WTC11 (cell line): ENCODE results near the gene ASTN2. TPM values are rescaled to one million over a fixed set of nuclear protein-coding genes. Genes with fewer than 3 reads are reported as not detected.

Source experiments
- ATAC-seq: fragments of 200-7000 bp; cut with Tn5 transposase; 2 replicates; pipeline ENCODE4 v1.10.0; 2021; ENCODE audit warnings: mild to moderate bottlenecking, moderate library complexity
- CTCF ChIA-PET: fragments of 300-600 bp; sonication (Branson Sonifier 250); formaldehyde crosslinking; loops from one replicate; lab custom pipeline; 2021; ENCODE audit warnings: antibody characterized with exemption; lab: Charles Lee
- POLR2A ChIA-PET: fragments of 350-600 bp; sonication (Branson Sonifier 250); formaldehyde crosslinking; loops from one replicate; lab custom pipeline; 2021; ENCODE audit warnings: antibody characterized with exemption; lab: Charles Lee
- DNase-seq: peaks from one replicate; pipeline ENCODE4 v3.0.0; 2021; ENCODE audit warnings: low spot score
- H3K27ac Mint-ChIP-seq: 2 replicates; pipeline ENCODE4 v1.8.0; 2021; ENCODE audit warnings: mixed read lengths
- H3K27me3 Mint-ChIP-seq: 2 replicates; pipeline ENCODE4 v1.8.0; 2021; ENCODE audit warnings: low read depth, mild to moderate bottlenecking, moderate library complexity, mixed read lengths
- H3K36me3 Mint-ChIP-seq: 2 replicates; pipeline ENCODE4 v1.8.0; 2021; ENCODE audit warnings: mixed read lengths
- H3K4me1 Mint-ChIP-seq: 2 replicates; pipeline ENCODE4 v1.8.0; 2022; ENCODE audit warnings: mixed read lengths
- H3K4me3 Mint-ChIP-seq: 2 replicates; pipeline ENCODE4 v1.8.0; 2021; ENCODE audit warnings: mild to moderate bottlenecking, moderate library complexity, mixed read lengths
- H3K9me3 Mint-ChIP-seq: 2 replicates; pipeline ENCODE4 v1.8.0; 2021; ENCODE audit warnings: mixed read lengths
- ATF1 ChIP-seq: sonication (generic); formaldehyde crosslinking; IDR thresholded peaks from 2 replicates; pipeline ENCODE4 v1.8.1; 2023; ENCODE audit warnings: mild to moderate bottlenecking, moderate library complexity, missing genetic modification reagents
- FOXP1 ChIP-seq: sonication (generic); formaldehyde crosslinking; IDR thresholded peaks from 2 replicates; pipeline ENCODE4 v1.8.0; 2022; ENCODE audit warnings: missing genetic modification reagents, mild to moderate bottlenecking, moderate library complexity, borderline replicate concordance
- GABPB1 ChIP-seq: sonication (generic); formaldehyde crosslinking; IDR thresholded peaks from 2 replicates; pipeline ENCODE4 v1.8.1; 2023; ENCODE audit warnings: mild to moderate bottlenecking, missing genetic modification reagents
- GRHL2 ChIP-seq: fragments of 250-450 bp; sonication (Bioruptor Pico); IDR thresholded peaks from 2 replicates; pipeline ENCODE4 v1.8.0; 2022; ENCODE audit warnings: mild to moderate bottlenecking, moderate library complexity; ENCODE audit not compliant: insufficient replicate concordance, severe bottlenecking
- JAZF1 ChIP-seq: fragments of 250-450 bp; sonication (Bioruptor Pico); IDR thresholded peaks from 2 replicates; pipeline ENCODE4 v1.9.0; 2021; ENCODE audit warnings: moderate library complexity, mild to moderate bottlenecking, inconsistent platforms
- MAX ChIP-seq: sonication (generic); formaldehyde crosslinking; IDR thresholded peaks from 2 replicates; pipeline ENCODE4 v1.8.0; 2022; ENCODE audit warnings: mild to moderate bottlenecking, missing genetic modification reagents
- MXD4 ChIP-seq: fragments of 250-450 bp; sonication (Bioruptor Pico); IDR thresholded peaks from 2 replicates; pipeline ENCODE4 v1.8.0; 2021; ENCODE audit warnings: mild to moderate bottlenecking, moderate library complexity, borderline replicate concordance
- MYBL2 ChIP-seq: sonication (generic); formaldehyde crosslinking; IDR thresholded peaks from 2 replicates; pipeline ENCODE4 v1.8.1; 2023; ENCODE audit warnings: mild to moderate bottlenecking, moderate library complexity, missing genetic modification reagents
- OVOL2 ChIP-seq: fragments of 250-450 bp; sonication (Bioruptor Pico); IDR thresholded peaks from 2 replicates; pipeline ENCODE4 v1.9.0; 2021; ENCODE audit warnings: mild to moderate bottlenecking, borderline replicate concordance
- SMAD3 ChIP-seq: sonication (generic); formaldehyde crosslinking; IDR thresholded peaks from 2 replicates; pipeline ENCODE4 v1.8.0; 2022; ENCODE audit warnings: missing genetic modification reagents, mild to moderate bottlenecking, borderline replicate concordance
- TEAD1 ChIP-seq: sonication (generic); formaldehyde crosslinking; IDR thresholded peaks from 2 replicates; pipeline ENCODE4 v1.8.0; 2022; ENCODE audit warnings: mild to moderate bottlenecking, missing genetic modification reagents
- TEAD4 ChIP-seq: sonication (generic); formaldehyde crosslinking; IDR thresholded peaks from 2 replicates; pipeline ENCODE4 v1.8.0; 2022; ENCODE audit warnings: mild to moderate bottlenecking, missing genetic modification reagents
- ZNF121 ChIP-seq: sonication (generic); formaldehyde crosslinking; IDR thresholded peaks from 2 replicates; pipeline ENCODE4 v1.8.0; 2023; ENCODE audit warnings: missing genetic modification reagents
- ZNF396 ChIP-seq: fragments of 250-450 bp; sonication (Bioruptor Pico); IDR thresholded peaks from 2 replicates; pipeline ENCODE4 v1.8.0; 2021; ENCODE audit warnings: mild to moderate bottlenecking, moderate library complexity, borderline replicate concordance
- ZNF416 ChIP-seq: fragments of 250-450 bp; sonication (Bioruptor Pico); IDR thresholded peaks from 2 replicates; pipeline ENCODE4 v1.9.0; 2021; ENCODE audit warnings: mild to moderate bottlenecking, inconsistent platforms
- ZNF671 ChIP-seq: fragments of 250-450 bp; sonication (Bioruptor Pico); IDR thresholded peaks from 2 replicates; pipeline ENCODE4 v1.8.0; 2021; ENCODE audit warnings: mild to moderate bottlenecking
- ZSCAN18 ChIP-seq: fragments of 250-450 bp; sonication (Bioruptor Pico); IDR thresholded peaks from 2 replicates; pipeline ENCODE4 v2.1.2; 2022; ENCODE audit warnings: mild to moderate bottlenecking, moderate library complexity
- total RNA-seq: library from RNA; stranded (reverse); gene quantifications from 3 replicates; pipeline ENCODE4 v1.2.3, GENCODE V29; 2021
- TF ChIP-seq, protein P1 (sequence below): sonication (generic); formaldehyde crosslinking; IDR thresholded peaks from 2 replicates; pipeline ENCODE4 v1.8.1; 2023; ENCODE audit warnings: mild to moderate bottlenecking, missing genetic modification reagents
- TF ChIP-seq, protein P2 (sequence below): sonication (generic); formaldehyde crosslinking; IDR thresholded peaks from 2 replicates; pipeline ENCODE4 v1.8.1; 2022; ENCODE audit warnings: low read depth, missing genetic modification reagents, borderline replicate concordance
- TF ChIP-seq, protein P3 (sequence below): sonication (generic); formaldehyde crosslinking; IDR thresholded peaks from 2 replicates; pipeline ENCODE4 v1.8.1; 2023; ENCODE audit warnings: mild to moderate bottlenecking, missing genetic modification reagents, moderate library complexity
- TF ChIP-seq, protein P4 (sequence below): fragments of 250-450 bp; sonication (Bioruptor Pico); IDR thresholded peaks from 2 replicates; pipeline ENCODE4 v1.8.0; 2021; ENCODE audit warnings: mild to moderate bottlenecking
- TF ChIP-seq, protein P5 (sequence below): sonication (generic); formaldehyde crosslinking; IDR thresholded peaks from 2 replicates; pipeline ENCODE4 v1.8.0; 2022; ENCODE audit warnings: mild to moderate bottlenecking, missing genetic modification reagents

The ASTN2 gene
- total RNA-seq, 1 experiment from 2014 or later: 16.2 TPM

DNA sequence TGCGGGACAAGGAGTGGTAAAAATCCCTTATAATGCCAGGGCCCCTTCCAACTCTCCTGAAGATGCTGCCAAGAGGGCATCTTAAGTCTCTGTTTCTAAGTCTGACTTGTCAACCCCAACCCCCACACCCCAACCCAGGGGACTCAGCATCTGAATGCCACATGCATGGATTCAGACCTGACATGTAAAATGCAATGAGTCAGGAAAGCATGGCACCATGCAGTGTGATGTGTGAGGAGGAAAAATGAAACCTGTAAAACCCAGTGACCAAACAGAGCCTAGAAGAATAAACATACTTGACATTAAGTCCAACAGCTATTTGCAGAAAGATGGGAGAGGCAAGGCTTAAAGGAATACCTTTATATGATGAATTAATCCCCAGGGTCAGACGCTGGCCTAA is 112.4 kb downstream of the ASTN2 start (continued):
- TF ChIP-seq, protein P1, sequence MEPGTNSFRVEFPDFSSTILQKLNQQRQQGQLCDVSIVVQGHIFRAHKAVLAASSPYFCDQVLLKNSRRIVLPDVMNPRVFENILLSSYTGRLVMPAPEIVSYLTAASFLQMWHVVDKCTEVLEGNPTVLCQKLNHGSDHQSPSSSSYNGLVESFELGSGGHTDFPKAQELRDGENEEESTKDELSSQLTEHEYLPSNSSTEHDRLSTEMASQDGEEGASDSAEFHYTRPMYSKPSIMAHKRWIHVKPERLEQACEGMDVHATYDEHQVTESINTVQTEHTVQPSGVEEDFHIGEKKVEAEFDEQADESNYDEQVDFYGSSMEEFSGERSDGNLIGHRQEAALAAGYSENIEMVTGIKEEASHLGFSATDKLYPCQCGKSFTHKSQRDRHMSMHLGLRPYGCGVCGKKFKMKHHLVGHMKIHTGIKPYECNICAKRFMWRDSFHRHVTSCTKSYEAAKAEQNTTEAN (CRISPR knock-in tag): no peak
- no peak for TF ChIP-seq FOXP1 (CRISPR knock-in tag)
- TF ChIP-seq, all 79 proteins: peak for 0

DNA sequence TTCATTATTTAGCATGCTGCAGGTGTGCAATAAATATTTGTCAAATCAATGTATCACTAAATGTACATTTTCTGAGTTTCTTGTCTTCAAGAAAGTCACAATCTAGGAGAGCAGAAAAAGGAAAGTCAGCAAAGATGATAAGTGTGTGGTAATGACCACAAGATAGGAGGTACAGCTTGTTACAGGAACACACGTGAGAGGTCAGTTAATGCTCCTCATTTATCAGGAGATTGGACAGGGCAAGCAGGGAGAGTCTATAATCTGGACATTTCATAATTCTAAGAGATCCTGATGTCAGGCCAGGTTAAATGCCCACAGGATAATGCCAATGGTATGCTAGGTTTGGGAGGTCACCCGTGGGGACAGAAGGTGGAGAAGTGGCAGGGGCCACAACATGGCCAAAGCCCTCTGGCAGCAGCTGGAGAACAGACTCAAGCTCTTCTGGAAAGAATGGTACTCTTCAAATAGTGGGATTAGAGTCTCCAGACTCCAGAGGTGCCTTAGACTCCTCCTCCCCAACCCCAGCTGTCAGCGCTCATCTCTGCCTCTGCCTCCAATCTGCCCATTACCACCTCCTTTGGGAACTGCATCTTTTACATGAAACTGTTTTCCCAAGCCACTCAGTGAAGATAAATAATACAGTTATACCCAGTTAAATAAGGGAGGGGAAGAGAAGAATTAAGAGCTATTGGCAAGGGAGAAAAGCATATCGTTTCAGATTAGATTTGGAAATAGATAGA is 114.3 kb downstream of the ASTN2 start:
- Mint-ChIP-seq H3K4me3 (no peak overlapping the region), H3K36me3 (no peaks in the 10 kb centered on the region)
- TF ChIP-seq ZNF671 (CRISPR knock-in tag): no peak
- no peak for TF ChIP-seq MXD4 (CRISPR knock-in tag)
- TF ChIP-seq GRHL2 (CRISPR knock-in tag): no peak
- no peak for TF ChIP-seq ZNF396 (CRISPR knock-in tag)
- TF ChIP-seq GABPB1 (CRISPR knock-in tag): no peak
- no peak for TF ChIP-seq ZNF121 (CRISPR knock-in tag)
- TF ChIP-seq ZSCAN18: no peak
- TF ChIP-seq TEAD4 (CRISPR knock-in tag): no peak
- TF ChIP-seq, protein P2, sequence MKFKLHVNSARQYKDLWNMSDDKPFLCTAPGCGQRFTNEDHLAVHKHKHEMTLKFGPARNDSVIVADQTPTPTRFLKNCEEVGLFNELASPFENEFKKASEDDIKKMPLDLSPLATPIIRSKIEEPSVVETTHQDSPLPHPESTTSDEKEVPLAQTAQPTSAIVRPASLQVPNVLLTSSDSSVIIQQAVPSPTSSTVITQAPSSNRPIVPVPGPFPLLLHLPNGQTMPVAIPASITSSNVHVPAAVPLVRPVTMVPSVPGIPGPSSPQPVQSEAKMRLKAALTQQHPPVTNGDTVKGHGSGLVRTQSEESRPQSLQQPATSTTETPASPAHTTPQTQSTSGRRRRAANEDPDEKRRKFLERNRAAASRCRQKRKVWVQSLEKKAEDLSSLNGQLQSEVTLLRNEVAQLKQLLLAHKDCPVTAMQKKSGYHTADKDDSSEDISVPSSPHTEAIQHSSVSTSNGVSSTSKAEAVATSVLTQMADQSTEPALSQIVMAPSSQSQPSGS: no peak
- TF ChIP-seq, protein P3, sequence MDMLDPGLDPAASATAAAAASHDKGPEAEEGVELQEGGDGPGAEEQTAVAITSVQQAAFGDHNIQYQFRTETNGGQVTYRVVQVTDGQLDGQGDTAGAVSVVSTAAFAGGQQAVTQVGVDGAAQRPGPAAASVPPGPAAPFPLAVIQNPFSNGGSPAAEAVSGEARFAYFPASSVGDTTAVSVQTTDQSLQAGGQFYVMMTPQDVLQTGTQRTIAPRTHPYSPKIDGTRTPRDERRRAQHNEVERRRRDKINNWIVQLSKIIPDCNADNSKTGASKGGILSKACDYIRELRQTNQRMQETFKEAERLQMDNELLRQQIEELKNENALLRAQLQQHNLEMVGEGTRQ (CRISPR knock-in tag): no peak
- TF ChIP-seq, protein P4, sequence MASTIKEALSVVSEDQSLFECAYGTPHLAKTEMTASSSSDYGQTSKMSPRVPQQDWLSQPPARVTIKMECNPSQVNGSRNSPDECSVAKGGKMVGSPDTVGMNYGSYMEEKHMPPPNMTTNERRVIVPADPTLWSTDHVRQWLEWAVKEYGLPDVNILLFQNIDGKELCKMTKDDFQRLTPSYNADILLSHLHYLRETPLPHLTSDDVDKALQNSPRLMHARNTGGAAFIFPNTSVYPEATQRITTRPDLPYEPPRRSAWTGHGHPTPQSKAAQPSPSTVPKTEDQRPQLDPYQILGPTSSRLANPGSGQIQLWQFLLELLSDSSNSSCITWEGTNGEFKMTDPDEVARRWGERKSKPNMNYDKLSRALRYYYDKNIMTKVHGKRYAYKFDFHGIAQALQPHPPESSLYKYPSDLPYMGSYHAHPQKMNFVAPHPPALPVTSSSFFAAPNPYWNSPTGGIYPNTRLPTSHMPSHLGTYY (CRISPR knock-in tag): no peak
- TF ChIP-seq, protein P5, sequence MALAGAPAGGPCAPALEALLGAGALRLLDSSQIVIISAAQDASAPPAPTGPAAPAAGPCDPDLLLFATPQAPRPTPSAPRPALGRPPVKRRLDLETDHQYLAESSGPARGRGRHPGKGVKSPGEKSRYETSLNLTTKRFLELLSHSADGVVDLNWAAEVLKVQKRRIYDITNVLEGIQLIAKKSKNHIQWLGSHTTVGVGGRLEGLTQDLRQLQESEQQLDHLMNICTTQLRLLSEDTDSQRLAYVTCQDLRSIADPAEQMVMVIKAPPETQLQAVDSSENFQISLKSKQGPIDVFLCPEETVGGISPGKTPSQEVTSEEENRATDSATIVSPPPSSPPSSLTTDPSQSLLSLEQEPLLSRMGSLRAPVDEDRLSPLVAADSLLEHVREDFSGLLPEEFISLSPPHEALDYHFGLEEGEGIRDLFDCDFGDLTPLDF: no peak
- TF ChIP-seq JAZF1 (CRISPR knock-in tag): no peak
- no peak for TF ChIP-seq TEAD1 (CRISPR knock-in tag)
- TF ChIP-seq ATF1 (CRISPR knock-in tag): no peak
- TF ChIP-seq MYBL2: no peak
- no peak for TF ChIP-seq OVOL2
- TF ChIP-seq MAX: no peak
- no peak for TF ChIP-seq ZNF416 (CRISPR knock-in tag)
- TF ChIP-seq SMAD3 (CRISPR knock-in tag): no peak
- TF ChIP-seq, all 79 proteins: peak for 0
- no peaks in the 10 kb centered on the region for H3K9me3 Mint-ChIP-seq
- H3K27ac Mint-ChIP-seq: no peak overlapping the region
- H3K27me3 Mint-ChIP-seq: no peaks in the 10 kb centered on the region
- ChIA-PET CTCF (no interaction called here), POLR2A (no interaction called here)
- H3K4me1 Mint-ChIP-seq: peaks cover 14% of the 10 kb centered on the region
- DNase-seq: no peak
- ATAC-seq: no peak
